ENCODE measurements around the gene VWCE.
A peak's percentile ranks its signal among the peaks of the same experiment; 100 is the strongest.
"Not testable (repeated sequence)": the region's sequence is repeated elsewhere in the genome, so short reads cannot be mapped to it uniquely, and the experiment has no call there.

VWCE gene

DNA sequence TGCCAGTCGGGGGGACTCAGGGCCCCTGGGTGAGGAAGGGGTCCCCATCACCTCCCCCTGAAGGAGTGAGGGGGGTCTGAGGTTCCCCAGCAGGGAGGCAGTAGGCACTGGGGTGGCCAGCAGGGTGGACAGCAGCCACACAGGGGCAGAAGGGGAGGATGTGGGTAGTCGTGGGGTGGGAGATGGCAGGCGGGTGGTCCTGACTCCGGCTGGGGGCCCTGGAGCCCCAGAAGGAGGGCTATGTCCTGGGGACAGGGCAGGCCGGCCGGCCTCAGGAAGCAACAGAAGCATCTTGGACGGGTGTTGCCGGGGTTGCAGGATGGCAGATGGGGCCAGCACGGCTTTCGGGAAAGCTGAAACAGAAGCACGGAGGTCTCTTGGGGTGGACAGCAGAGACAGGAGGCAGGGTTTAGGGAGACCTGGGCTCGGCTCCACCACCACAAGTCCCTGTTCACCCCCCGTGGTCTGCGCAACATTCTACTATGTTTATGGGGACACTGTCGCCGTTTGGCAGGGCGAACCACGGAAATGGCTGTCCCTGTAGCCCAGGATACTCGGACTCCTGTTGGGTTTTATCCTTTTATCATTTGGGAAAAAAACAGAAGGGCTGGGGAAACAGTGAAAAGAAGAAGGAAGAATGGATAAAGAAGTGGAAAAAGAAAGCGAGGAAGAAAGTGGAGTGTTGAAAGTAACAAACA is 14.1 kb downstream of the VWCE start:
- DNase-seq, result no peak

DNA sequence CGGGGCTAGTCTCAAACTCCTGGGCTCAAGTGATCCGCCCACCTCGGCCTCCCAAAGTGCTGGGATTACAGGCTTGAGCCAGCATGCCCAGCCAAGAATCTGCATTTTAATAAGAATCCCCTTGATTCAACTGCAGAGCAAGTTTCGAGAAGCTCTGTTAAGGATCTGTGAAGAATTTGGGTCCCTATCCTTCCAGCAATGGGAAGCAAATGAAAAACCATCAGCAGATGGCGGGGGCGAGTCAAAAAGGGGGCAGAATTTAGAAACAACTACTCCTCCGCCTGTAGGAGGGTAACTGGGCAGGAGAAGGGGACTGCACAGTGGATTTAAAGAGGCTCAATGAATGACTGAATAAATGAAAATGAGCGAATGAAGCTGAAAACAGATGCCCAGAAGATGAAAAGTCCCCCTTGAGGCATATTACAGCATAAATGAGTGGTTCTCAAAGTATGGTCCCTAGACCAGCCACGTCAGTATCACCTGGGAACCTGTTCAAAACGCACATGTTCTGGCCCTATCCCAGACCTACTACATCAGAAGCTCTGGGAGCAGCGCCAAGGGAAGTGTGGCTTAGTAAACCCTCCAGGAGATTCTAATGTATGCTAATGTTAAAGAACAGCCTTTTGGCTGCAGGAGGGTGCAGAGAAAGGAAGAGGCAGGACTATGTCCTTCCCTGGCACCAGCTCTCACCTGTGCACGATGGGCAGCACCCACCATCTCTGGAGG is 15.0 kb downstream of the VWCE start:
- peak; percentile 11 for DNase-seq

DNA sequence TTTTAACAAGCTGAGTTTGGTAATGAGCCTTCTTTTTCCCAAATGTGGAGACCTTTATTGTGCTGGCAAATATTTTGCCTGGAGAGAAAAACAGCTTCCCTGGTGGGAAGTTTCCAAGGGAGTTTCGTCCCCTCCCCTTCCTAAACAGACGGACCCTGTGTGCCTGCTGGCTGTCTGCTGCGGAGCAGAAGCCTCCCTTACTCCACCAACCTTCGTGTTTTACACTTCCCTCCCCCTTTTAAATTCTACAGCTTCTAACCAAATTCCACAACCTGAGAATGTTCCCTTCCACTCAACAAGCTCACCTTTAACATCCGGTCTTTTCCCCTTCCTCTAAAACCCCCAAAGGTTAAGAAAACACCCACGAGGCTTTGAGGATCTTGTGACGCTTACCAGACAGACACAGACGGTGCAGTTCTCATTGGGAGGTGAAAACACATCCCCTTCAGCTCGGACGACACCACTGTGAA is 17.1 kb downstream of the VWCE start:
- DNase-seq, result no peak

DNA sequence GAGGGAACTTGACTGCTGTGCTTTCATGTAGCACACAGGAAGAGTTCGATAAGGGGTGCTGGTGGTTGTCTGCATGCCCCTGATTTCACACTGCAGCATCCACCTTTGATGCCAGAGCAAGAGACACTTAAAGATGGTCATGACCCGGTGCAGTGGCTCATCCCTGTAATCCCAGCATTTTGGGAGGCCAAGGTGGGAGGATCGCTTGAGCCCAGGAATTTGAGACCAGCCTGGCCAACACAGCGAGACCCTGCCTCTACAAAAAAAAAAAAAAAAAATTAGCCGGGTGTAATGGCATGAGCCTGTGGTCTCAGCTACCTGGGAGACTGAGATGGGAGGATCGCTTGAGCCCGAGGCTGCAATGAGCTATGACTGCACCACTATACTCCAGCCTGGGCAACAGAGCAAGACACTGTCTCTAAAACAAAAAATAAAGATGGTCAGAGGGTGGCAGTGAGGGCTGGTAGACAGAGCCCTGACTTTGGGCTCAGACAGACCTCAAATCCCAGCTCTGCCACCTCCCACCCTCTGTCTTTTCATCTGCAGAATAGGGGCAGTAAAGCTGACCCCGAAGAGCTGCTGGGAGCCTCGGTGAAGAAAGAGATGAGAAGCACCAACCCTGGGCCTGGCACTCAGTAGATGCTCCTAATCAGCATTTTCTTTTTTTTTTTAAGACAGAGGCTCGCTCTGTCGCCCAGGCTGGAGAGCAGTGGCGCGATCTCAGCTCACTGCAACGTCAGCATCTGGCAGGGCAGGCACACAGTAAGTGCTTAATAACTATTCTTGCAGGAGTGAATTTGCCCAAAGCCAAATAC is 17.7 kb downstream of the VWCE start:
- no peak for DNase-seq

DNA sequence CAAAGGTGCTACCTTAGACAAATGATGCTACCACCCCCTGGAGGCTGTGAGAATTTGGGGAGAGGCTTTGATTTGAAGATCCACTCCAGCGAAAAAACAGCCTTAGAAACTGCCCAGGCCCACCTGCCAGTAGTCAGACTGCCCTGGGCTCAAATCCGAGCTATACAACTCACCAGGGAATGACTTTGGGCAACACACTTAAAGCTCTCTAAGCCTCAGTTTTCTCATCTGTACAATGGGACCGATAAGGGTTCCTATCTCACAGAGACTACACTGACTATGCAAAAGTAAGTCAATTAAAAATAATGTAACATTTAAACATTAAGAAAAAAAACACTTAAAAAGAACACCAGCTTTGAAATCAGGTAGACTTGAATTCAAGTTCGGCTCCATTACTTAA is 19.9 kb downstream of the VWCE start:
- DNase-seq, result no peak

DNA sequence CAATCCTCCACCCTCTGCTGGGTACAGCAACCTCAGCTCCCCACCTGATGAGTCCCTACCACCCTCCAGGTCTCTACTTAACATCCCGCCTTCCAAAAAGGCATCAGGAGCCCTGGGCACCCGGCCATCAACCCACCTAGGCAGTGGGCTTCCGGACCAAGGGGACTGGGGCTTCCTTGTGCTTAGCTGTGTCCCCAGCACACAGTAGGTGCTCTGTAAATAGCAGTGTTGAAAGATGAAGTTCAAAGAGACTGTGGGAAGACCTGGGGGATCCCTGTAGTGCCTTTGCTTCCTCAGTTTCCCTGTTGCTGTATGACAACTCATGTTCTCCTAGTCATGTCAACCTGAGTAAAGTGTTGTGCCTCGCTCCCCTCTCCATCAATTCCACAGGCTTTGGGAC is 21.0 kb downstream of the VWCE start:
- no peak for DNase-seq

DNA sequence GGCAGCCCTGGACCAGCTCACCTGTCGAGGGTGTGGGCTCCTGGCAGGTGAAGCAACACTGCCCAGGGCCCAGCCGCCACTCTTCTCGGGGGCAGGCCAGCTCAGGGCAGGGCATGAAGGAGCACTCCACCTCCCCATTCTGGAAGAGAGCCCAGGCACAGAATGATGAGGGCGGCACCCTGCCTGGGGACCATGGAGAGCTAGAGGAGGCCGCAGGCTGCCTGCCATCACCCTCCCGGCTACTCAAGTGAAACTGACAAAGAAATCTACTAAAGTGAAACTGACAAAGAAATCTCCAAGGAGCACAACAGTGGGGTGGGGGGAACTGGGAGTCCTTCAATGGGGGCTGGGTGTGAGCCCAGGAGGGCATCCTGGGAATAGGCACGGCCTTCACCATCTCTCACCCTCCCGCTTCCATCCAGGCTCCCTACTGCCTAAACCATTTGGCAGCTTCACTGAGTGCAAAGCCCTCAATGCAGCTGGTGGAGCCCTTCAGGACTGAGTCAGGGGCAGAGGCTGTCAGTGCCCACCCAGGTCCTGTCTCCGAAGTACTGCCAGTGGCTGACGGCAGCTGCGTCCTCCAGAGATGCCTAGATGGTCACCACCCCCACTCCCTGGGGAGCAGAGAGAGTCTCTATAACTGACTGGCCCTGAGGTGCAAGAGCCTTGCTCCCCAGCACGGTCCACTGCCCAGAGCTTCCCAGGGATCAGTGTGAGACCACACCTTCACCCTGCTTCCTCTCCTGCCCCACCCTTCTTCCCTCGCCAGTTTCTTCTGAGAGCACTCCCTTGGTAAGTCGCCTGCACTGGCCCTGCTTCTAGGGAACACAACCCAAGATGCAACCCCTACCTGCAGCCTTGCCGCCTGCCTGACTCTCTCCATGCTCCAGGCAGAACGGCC is 21.7 kb downstream of the VWCE start:
- DNase-seq, result peak; percentile 37

DNA sequence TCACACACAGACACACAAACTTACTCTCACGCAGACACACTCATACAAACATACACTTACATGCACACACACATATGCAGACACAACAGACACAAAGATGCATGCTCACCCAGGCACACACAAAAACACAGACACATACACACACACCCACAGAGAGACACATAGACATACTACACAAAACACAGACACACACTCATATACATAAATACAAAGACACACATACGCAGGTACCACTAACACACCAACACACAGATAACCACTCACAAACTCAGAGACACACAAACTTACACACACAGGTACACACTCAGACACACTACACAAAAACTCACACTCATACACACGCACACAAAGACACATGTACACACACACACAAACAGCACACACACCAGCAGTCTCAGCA is 22.4 kb downstream of the VWCE start:
- no peak for DNase-seq

DNA sequence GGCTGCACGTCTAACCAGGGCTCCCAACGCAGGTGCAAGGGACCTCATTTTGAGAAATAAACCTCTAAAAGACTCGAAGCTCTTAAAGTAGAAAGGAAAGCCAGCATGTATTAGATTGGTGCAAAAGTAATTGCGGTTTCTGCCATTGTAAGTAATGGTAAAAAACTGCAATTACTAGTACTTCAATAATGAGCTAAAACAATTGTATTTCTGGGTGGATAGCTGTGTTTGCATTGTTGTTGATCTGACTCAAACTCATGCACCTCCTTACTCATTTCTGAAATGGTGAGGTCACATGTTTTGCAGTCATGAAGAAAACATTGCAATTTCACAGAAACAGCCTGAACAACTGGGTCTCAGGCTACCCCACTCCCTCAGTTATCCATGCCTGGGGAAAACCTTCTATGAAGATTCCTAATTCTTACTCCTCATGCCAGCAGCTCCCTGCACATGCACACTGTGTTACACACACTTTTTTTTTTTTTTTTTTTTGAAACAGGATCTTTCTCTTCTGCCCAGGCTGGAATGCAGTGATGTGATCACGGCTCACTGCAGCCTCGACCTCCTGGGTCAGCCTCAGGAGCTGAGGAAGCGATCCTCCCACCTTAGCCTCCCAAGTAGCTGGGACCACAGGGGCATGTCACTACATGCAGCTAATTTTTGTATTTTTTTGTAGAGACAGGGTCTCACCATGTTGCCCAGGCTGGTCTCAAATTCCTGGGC is 24.6 kb downstream of the VWCE start:
- no peak for DNase-seq

DNA sequence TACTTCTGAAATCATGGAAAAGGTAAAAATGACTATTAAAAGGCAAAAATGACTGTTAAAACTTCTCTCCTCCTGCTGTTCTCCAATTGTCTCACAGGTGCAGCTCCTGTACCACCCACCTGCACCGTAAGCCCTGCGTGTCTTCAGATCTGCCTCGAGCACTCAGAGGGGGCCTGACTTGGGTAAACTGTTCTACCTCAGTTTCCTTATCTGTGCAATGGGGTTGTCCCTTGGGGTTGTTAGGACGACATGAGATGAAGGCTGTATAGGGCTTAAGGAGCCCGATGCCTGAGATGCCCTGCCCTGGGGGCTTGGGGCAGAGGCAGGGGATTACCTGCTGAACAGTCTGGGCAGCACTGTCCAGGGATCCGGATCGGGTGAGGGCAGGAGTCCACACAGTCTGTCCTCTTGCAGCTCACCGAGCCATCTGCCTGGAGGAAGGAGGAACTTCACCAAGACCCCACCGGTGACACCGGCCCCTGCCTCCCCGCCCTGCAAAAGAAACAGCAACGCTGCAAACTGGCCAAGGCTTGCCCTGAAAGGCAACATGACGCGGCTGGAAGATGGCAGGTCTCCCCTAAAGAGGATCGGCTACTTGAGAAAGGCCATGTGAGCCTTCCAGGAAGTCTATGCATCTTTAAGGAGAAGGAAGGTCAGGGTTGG is 26.4 kb downstream of the VWCE start:
- no peak for DNase-seq

DNA sequence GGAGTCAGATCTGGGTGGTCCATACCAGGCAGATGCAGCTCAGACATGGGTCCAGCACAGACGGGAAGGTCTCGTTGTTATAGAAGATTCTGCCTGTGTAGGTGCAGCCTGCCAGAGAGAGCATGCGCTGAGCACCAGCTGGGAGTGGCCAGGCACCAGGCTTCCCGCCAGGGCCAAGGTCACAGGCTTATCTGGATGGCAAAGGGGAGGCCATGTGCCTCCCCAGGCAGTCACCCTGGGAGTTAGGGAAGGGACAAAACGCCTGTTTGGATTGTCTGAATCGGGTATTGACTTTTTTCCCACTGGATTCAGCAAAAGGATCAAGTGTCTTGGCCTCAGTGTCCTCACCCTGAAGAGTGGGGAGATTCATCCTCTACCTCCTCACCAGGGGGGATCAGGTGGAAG is 27.7 kb downstream of the VWCE start:
- DNase-seq, result no peak

DNA sequence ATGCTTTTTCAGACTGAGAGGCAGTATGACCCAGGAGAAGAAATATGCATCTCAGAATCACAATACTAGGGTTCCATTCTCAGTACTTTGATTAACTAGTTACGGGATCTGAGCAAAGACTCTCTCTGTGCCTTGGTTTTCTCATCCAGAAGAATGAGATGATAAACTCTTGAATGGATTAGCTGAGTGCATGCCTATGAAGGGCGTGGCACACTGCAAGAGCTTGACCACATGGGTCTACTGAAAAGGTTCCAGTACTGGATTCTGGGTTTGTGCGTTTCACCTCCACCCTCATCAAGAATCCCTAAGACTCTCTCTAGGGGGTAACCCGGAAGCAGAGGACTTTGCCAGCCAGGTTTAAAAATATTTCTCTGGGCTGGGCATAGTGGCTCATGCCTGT is 28.5 kb downstream of the VWCE start:
- DNase-seq, result no peak

DNA sequence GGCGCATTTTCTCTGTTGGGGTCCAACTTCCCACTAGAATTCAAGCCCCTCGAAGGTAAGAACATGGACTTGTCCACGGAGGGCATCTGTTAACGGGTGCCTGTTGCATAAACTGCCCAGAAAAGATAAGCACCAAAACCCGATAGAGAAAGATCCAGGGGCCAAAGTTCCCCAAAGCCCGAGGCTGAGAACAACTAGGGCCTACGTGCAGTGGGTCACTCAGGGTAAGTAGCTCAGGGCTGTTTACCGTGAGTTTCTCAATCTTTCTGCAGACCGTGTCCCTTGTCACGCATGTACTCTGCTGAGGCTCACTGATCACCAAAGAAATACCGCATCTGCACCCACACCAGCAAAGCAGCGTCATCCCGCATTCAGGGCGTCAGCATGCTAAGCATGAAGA is 29.8 kb downstream of the VWCE start:
- DNase-seq, result no peak

DNA sequence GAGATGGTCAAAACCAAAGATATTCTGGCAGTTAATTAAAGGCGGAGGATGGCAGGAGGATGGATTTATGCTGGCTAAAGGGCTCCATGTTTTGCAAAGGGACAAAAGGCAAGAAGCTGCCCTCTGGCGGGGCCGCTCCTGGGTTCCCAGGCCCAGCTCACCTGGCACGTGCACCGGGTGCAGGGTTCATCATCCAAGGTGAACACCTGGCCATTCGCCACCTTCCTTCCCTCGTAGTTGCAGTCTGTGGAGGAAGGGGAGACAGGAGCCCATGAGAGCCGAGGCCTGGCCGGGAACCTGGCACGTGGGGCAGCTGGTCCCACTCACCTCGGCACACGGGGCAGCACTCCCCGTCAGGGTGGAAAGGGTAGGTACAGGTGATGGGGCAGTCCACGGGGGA is 30.3 kb downstream of the VWCE start:
- no peak for DNase-seq

DNA sequence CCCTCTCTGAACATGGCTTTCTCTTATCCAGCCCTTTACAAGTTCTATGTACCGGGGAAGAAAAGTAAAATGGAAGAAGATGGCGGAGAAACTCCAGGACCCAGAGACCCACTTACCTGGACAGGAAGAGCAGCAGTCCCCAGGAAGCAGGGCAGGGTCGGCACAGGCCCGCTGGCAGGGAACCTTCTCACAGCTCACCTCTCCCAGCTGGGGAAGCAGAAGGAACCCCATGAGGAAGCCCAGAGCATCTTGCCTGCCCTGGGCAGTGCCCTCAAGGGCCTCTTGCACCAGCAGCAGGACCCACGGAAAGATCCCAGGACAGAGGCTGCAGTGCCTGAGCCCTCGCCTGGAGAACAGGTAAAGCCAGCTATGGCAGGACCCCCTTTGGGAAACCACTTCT is 30.7 kb downstream of the VWCE start:
- no peak for DNase-seq

DNA sequence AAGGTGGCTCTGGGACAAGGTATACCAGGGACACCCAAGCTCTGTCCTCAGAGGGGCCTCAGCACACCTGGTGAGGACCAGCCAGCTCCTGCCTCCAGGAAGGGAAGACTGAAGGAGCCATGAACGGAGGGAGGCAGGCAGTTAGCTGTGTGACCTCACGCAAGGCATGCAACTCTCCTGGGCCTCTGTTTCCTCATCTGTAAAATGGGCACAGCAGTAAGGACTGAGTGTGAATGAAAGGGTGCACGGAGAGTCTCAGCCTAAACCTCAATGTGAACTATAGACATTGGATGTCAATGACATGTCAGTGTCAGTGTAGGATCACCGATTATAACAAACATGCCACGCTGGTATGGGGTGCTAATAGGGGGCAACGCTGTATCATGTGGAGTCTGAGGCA is 35.8 kb downstream of the VWCE start:
- no peak for DNase-seq

DNA sequence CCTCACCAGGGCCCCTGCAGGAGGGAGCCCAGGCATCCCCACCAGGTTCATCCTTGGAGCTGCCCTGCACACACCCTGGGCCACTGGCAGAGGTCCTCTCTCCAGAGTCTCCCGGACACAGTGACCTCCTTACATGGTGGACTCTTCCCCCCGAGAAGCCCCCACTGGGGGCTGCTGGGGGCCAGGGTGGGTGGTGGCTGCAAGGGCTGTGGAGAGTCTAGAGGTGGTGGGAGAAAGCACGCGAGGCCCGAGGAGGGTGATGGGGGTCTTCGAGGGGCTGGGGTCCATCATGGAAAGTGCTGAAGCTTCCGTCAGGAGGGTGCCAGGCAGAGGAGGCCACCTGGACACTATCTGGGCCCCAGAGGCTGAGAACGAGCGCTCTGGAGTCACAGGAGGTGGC is 36.6 kb downstream of the VWCE start:
- DNase-seq, result no peak

DNA sequence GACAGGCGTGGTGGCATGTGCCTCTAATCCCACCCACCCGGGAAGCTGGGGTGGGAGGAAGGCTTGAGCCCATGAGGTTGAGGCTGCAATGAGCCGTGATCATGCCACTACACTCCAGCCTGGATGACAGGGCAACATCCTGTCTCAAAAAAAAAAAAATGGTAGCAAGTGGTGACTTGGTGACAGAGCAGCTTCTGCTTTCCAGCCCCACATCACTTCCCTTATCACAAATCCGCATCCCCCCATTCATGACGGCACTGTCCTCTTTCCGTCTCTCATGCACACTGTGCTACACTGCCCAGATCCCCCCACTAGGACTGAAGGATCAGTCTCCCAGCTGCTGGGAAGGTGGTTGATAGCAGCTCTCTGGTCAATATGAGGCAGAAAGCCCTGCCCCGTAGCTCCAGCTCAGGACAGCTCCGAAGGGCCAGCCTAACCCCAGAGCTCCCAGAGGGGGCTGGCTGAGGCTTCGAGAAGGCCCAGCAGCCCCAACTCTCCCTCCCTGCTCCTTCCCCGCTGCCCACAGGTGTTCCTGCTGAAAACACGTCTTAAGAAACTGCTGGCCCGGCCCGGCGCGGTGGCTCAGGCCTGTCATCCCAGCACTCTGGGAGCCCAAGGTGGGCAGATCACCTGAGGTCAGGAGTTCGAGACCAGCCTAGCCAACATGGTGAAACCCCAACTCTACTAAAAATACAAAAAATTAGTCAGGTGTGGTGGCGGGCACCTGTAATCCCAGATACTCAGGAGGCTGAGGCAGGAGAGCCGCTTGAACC is 38.2 kb downstream of the VWCE start:
- no peak for DNase-seq

DNA sequence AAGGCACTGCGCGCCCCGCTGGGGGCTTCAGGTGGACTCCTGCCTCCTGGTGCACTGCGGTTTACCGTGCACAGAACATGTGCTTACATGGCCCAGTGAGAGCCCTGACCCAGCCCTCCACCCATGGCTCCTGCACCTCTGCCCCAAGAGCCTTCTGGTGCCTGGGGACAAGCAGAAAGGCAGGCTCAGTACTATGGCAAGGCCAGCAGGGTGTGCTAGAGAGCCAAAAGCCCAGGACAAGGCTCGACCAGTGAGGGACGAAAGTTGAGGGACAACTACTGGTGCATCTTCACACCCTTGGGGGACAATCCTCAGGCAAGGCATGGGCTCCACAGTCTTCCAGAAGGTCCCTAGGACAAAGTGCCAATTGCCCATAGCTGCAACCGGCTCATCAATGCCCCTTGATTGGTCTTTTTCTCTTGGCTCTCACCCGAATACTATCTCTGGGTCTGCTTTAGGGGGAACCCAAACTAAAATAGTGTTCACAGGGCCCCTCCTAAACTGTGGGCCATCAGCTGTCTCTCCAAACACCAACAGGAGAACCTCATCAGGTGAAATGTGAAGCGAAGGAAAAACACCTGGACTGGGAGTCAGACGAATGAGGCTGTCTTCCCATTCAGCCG is 40.6 kb downstream of the VWCE start:
- DNase-seq, result peak; percentile 23

DNA sequence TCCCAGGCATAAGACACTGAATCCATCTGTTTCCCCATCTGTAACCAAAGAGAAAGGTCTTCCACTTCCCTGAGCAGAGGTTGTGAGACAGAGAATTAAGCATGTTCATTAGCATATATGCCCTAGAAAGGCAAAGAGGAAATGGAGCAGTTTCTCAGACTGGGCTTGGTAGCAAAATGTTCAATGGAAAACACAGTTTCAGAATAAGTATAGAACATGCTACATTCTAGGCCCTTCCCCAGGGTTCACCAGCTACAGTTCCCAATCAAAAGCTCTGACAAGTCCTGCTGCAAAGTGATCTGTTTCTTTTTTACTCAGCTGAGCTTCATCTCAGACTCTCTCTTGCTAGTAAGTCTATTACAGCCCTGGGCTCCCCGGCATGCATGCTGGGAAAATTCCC is 42.8 kb downstream of the VWCE start:
- not testable (repeated sequence) for DNase-seq
